Dedifferentiated amniotic fluid mesenchymal stem cell (primary cell): ENCODE measurements around the gene PDE3B.

ENCODE experiments used
- DNase-seq: peaks from one replicate; pipeline ENCODE4 v3.0.0-alpha.2; 2016; ENCODE audit errors: extremely low spot score

Gene PDE3B

GRCh38 chr11:14884667-14885273 is 241.2 kb downstream of the PDE3B start:
- DNase-seq = no peak

GRCh38 chr11:14886513-14886912 is 242.9 kb downstream of the PDE3B start:
- no peak for DNase-seq

GRCh38 chr11:14891143-14892035 is 247.8 kb downstream of the PDE3B start:
- peak; percentile 72 for DNase-seq

GRCh38 chr11:14892036-14892556 is 248.5 kb downstream of the PDE3B start, which contains the start of gene CYP2R1:
TSS of gene CYP2R1 (minus strand) at chr11:14892231. CDS start at chr11:14892205, 26 bp downstream.
- DNase-seq = peak; percentile 96

GRCh38 chr11:14892577-14892976 is 249.0 kb downstream of the PDE3B start:
- DNase-seq = no peak

- peak; percentile 49 for DNase-seq
These were observed 251.3 kb downstream of the PDE3B start for GRCh38 chr11:14894657-14895598.

- no peak for DNase-seq
These were observed 254.8 kb downstream of the PDE3B start for GRCh38 chr11:14898355-14898754.

- no peak for DNase-seq
These were observed 255.3 kb downstream of the PDE3B start for GRCh38 chr11:14898906-14899305.

GRCh38 chr11:14902650-14903350 is 259.2 kb downstream of the PDE3B start:
- DNase-seq = no peak

GRCh38 chr11:14904745-14905103 is 261.1 kb downstream of the PDE3B start:
- peak; percentile 16 for DNase-seq

- DNase-seq = no peak
These were observed 261.8 kb downstream of the PDE3B start for GRCh38 chr11:14905104-14906033.

- DNase-seq = no peak
These were observed 263.0 kb downstream of the PDE3B start for GRCh38 chr11:14906578-14906977.

GRCh38 chr11:14906993-14907392 is 263.4 kb downstream of the PDE3B start:
- no peak for DNase-seq

- DNase-seq = no peak
These were observed 264.0 kb downstream of the PDE3B start for GRCh38 chr11:14907411-14908213.

- peak; percentile 15 for DNase-seq
These were observed 264.7 kb downstream of the PDE3B start for GRCh38 chr11:14908214-14908880.

- DNase-seq = no peak
These were observed 270.9 kb downstream of the PDE3B start for GRCh38 chr11:14914536-14914935.

- no peak for DNase-seq
These were observed 272.8 kb downstream of the PDE3B start for GRCh38 chr11:14916403-14916802.
